HEK293 (cell line): ENCODE results near the gene THAP7.

Experiments
- CTCF ChIA-PET: fragments of 350-600 bp; formaldehyde crosslinking; extraction: SDS; loops from one replicate; lab custom pipeline; 2021; ENCODE audit warnings: antibody characterized with exemption; lab: Yijun Ruan, JAX
- POLR2A ChIA-PET: fragments of 300-600 bp; formaldehyde crosslinking; extraction: SDS; loops from one replicate; lab custom pipeline; 2020; ENCODE audit warnings: antibody characterized with exemption, inconsistent platforms; lab: Yijun Ruan, JAX
- H3K27ac ChIP-seq: fragments of 200-500 bp; sonication (Bioruptor generic); 2 replicates; pipeline ENCODE4 v1.5.1; 2014; ENCODE audit warnings: low read depth, low read length, control low read depth, inconsistent platforms; ENCODE audit errors: extremely low read depth
- H3K36me3 ChIP-seq, 2 experiments: fragments of 200-500 bp in 1 of 2; sonication (Bioruptor generic) in 1 of 2; 1 replicate in 1 of 2; 2 replicates in 1 of 2; pipeline ENCODE4 v1.5.1; 2014 to 2017; ENCODE audit warnings: inconsistent platforms in 2 of 2, low read length in 2 of 2; ENCODE audit not compliant: control insufficient read depth in 2 of 2, insufficient read depth in 1 of 2
- H3K4me1 ChIP-seq: fragments of 200-500 bp; sonication (Bioruptor generic); 2 replicates; pipeline ENCODE4 v1.5.1; 2014; ENCODE audit warnings: mild to moderate bottlenecking, low read length, inconsistent platforms; ENCODE audit not compliant: control insufficient read depth, insufficient read depth
- H3K4me3 ChIP-seq: 2 replicates; pipeline ENCODE4 v1.5.1; 2011; ENCODE audit warnings: low read depth, mild to moderate bottlenecking, control low read depth, low read length, moderate library complexity
- H3K9me3 ChIP-seq: fragments of 200-500 bp; sonication (Bioruptor generic); 2 replicates; pipeline ENCODE4 v1.5.1; 2014; ENCODE audit warnings: low read depth, low read length, inconsistent platforms; ENCODE audit not compliant: control insufficient read depth, insufficient read depth
- FEZF1 ChIP-seq: fragments of 450-650 bp; formaldehyde crosslinking; IDR thresholded peaks from 2 replicates; pipeline ENCODE4 v1.5.1; 2016; ENCODE audit warnings: missing biosample characterization, missing genetic modification characterization
- SP7 ChIP-seq: fragments of 450-650 bp; formaldehyde crosslinking; IDR thresholded peaks from 2 replicates; pipeline ENCODE4 v1.5.1; 2016; ENCODE audit warnings: missing biosample characterization, missing genetic modification characterization
- ZNF138 ChIP-seq: fragments of 450-650 bp; formaldehyde crosslinking; IDR thresholded peaks from 2 replicates; pipeline ENCODE4 v1.5.1; 2016; ENCODE audit warnings: missing biosample characterization, missing genetic modification characterization, borderline replicate concordance
- ZNF169 ChIP-seq: fragments of 450-650 bp; formaldehyde crosslinking; IDR thresholded peaks from 2 replicates; pipeline ENCODE4 v1.5.1; 2016; ENCODE audit warnings: missing biosample characterization, missing genetic modification characterization
- ZNF394 ChIP-seq: fragments of 450-650 bp; formaldehyde crosslinking; IDR thresholded peaks from 2 replicates; pipeline ENCODE4 v1.5.1; 2016; ENCODE audit warnings: missing biosample characterization, missing genetic modification characterization, mild to moderate bottlenecking, moderate library complexity, borderline replicate concordance
- ZNF529 ChIP-seq: fragments of 450-650 bp; formaldehyde crosslinking; IDR thresholded peaks from 2 replicates; pipeline ENCODE4 v1.5.1; 2017; ENCODE audit warnings: missing genetic modification characterization, missing biosample characterization; ENCODE audit not compliant: insufficient replicate concordance
- ZNF555 ChIP-seq: fragments of 450-650 bp; formaldehyde crosslinking; conservative IDR thresholded peaks from 2 replicates; pipeline ENCODE4 v1.5.1; 2017; ENCODE audit warnings: missing biosample characterization, mild to moderate bottlenecking, missing genetic modification characterization, inconsistent platforms
- ZNF600 ChIP-seq: fragments of 450-650 bp; formaldehyde crosslinking; IDR thresholded peaks from 2 replicates; pipeline ENCODE4 v1.5.1; 2016; ENCODE audit warnings: missing biosample characterization, missing genetic modification characterization
- TF ChIP-seq, protein P1 (sequence below): sonication (generic); formaldehyde crosslinking; IDR thresholded peaks from 2 replicates; pipeline ENCODE4 v1.8.1; 2022; ENCODE audit warnings: mild to moderate bottlenecking, moderate library complexity, missing genetic modification reagents
- TF ChIP-seq, protein P2 (sequence below): fragments of 450-650 bp; formaldehyde crosslinking; IDR thresholded peaks from 2 replicates; pipeline ENCODE4 v1.5.1; 2016; ENCODE audit warnings: missing biosample characterization, missing genetic modification characterization, low read depth
- TF ChIP-seq, protein P3 (sequence below): fragments of 450-650 bp; formaldehyde crosslinking; IDR thresholded peaks from 2 replicates; pipeline ENCODE4; 2016; ENCODE audit warnings: missing biosample characterization, missing genetic modification characterization
- TF ChIP-seq, protein P4 (sequence below): fragments of 450-650 bp; formaldehyde crosslinking; IDR thresholded peaks from 2 replicates; pipeline ENCODE4 v1.5.1; 2017; ENCODE audit warnings: missing biosample characterization, missing genetic modification characterization
- TF ChIP-seq, protein P5 (sequence below): fragments of 450-650 bp; formaldehyde crosslinking; IDR thresholded peaks from 2 replicates; pipeline ENCODE4 v1.5.1; 2016; ENCODE audit warnings: missing biosample characterization, missing genetic modification characterization

THAP7 gene

DNA sequence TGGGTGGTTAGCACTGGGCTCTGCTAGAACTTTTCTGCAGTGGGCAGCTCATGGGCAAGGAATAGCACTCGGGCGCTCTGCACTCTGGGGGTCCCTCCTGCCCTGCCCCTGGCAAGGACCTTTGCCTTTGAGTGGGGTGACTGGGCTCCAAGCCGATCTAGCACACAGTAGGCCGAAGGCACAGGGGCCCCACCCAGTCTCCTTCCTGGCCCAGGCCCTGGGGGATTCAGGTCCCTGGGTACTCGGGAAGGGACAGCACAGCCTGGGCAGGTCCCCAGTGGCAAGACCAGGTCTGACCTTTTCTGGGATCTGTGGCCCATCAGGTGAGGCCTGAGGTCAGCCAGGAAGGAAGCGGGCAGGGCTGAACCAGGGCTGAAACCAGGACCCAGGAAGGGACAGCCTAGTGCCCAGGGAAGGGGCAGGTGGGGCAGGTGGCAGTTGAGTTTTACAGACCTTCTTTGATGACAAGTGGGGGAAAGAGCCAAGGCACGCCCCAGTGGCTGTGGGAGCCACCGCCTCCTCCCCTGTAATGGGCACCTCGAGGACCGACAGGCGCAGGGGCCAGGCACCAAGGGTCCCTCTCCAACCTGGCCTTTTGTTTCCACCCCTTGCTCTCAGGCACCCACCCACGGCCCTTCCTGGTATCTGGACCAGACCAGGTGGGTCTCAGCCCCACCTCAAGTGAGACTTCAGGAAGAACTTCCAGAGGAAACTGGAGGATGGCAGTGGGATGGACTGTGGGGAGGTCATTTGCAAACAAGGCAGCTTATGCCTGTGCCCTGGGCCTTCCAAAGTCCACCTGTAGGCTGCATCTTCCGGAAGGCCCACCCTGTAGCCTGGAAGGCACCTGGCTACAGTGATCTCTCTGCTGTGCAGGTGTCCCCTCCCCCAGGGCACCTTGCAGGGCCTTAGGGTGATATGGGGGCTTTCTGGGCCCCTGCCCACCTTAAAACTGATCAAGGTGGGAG, 35.7 kb downstream of the THAP7 start (continued):
- TF ChIP-seq ZNF394 (no peak), ZNF600 (tag by site-specific recombination) (no peak), FEZF1 (tag by site-specific recombination) (no peak), ZNF169 (no peak)
- TF ChIP-seq, protein P1, sequence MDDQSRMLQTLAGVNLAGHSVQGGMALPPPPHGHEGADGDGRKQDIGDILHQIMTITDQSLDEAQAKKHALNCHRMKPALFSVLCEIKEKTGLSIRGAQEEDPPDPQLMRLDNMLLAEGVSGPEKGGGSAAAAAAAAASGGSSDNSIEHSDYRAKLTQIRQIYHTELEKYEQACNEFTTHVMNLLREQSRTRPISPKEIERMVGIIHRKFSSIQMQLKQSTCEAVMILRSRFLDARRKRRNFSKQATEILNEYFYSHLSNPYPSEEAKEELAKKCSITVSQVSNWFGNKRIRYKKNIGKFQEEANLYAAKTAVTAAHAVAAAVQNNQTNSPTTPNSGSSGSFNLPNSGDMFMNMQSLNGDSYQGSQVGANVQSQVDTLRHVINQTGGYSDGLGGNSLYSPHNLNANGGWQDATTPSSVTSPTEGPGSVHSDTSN (CRISPR knock-in tag) = no peak

DNA sequence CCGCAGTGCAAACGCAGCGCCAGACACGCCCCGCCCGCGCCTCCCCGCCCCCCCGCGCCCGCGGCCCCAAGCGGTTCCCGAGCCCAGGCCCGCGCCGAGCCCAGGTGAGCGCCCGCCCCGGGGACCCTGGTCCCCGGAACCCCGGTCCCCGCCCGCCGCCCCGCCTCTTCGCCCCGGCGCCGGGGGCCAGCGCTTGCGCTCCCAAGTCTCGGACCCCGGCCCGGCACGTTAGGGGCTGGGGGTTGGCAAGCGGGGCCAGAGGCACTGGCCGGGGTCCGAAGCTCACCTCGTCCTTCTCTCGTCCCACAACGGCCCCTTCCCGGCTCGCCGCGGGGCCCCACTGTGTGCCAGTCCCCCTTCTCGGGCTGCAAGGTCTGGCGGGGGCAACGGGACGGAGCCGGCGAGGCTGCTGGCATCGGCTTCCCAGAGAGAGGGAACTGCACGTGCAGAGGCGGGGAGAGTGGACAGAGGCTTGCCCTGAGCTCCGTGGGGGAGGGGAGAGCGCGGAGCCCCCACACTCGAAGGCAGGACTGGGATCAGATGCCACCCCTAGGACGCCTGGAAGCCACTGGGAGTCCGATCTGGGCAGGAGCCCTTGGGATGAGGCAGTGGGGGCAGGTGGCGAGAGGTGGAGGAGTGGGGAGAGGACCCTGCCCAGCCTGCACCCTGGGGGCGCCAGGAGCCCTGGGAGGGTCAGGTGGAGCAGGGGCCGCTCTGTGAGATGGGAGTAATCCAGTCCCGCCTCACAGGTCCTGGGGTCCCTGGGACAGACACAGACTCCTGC, 36.6 kb downstream of the THAP7 start:
- H3K4me3 ChIP-seq = no peak overlapping the region

More for the DNA sequence above, 36.6 kb downstream of the THAP7 start:
- Histone ChIP-seq H3K4me1 (no peaks in the 10 kb centered on the region), H3K36me3 (no peaks in the 10 kb centered on the region), H3K9me3 (no peaks in the 10 kb centered on the region), H3K27ac (no peak overlapping the region)
- TF ChIP-seq, protein P2, sequence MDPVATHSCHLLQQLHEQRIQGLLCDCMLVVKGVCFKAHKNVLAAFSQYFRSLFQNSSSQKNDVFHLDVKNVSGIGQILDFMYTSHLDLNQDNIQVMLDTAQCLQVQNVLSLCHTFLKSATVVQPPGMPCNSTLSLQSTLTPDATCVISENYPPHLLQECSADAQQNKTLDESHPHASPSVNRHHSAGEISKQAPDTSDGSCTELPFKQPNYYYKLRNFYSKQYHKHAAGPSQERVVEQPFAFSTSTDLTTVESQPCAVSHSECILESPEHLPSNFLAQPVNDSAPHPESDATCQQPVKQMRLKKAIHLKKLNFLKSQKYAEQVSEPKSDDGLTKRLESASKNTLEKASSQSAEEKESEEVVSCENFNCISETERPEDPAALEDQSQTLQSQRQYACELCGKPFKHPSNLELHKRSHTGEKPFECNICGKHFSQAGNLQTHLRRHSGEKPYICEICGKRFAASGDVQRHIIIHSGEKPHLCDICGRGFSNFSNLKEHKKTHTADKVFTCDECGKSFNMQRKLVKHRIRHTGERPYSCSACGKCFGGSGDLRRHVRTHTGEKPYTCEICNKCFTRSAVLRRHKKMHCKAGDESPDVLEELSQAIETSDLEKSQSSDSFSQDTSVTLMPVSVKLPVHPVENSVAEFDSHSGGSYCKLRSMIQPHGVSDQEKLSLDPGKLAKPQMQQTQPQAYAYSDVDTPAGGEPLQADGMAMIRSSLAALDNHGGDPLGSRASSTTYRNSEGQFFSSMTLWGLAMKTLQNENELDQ (tag by site-specific recombination) = no peak
- TF ChIP-seq ZNF138 (tag by site-specific recombination) (no peak), SP7 (no peak), ZNF529 (tag by site-specific recombination) (no peak), ZNF555 (no peak)
- TF ChIP-seq, protein P3, sequence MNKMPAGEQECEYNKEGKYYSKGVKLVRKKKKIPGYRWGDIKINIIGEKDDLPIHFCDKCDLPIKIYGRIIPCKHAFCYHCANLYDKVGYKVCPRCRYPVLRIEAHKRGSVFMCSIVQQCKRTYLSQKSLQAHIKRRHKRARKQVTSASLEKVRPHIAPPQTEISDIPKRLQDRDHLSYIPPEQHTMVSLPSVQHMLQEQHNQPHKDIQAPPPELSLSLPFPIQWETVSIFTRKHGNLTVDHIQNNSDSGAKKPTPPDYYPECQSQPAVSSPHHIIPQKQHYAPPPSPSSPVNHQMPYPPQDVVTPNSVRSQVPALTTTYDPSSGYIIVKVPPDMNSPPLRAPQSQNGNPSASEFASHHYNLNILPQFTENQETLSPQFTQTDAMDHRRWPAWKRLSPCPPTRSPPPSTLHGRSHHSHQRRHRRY (tag by site-specific recombination) = no peak
- TF ChIP-seq, protein P4, sequence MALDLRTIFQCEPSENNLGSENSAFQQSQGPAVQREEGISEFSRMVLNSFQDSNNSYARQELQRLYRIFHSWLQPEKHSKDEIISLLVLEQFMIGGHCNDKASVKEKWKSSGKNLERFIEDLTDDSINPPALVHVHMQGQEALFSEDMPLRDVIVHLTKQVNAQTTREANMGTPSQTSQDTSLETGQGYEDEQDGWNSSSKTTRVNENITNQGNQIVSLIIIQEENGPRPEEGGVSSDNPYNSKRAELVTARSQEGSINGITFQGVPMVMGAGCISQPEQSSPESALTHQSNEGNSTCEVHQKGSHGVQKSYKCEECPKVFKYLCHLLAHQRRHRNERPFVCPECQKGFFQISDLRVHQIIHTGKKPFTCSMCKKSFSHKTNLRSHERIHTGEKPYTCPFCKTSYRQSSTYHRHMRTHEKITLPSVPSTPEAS (tag by site-specific recombination) = no peak
- TF ChIP-seq, protein P5, sequence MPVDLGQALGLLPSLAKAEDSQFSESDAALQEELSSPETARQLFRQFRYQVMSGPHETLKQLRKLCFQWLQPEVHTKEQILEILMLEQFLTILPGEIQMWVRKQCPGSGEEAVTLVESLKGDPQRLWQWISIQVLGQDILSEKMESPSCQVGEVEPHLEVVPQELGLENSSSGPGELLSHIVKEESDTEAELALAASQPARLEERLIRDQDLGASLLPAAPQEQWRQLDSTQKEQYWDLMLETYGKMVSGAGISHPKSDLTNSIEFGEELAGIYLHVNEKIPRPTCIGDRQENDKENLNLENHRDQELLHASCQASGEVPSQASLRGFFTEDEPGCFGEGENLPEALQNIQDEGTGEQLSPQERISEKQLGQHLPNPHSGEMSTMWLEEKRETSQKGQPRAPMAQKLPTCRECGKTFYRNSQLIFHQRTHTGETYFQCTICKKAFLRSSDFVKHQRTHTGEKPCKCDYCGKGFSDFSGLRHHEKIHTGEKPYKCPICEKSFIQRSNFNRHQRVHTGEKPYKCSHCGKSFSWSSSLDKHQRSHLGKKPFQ (tag by site-specific recombination) = no peak
- CTCF ChIA-PET = interaction anchor here (0.6 to 0.7 kb wide), 2 partner anchors 37 to 52 kb away, joined by 3 read pairs; partner anchors contain the start of gene THAP7
- POLR2A ChIA-PET = no interaction called here
